ENCODE measurements around the gene DHFR2.
"Not testable (repeated sequence)": the region's sequence is repeated elsewhere in the genome, so short reads cannot be mapped to it uniquely, and the experiment has no call there.

The DHFR2 gene

GRCh38 chr3:94062513-94063404 is at the start of gene DHFR2, which contains the start of gene NSUN3:
DHFR2 (minus strand) TSS chr3:94062916; CDS start chr3:94061511, 1,405 bp downstream.
NSUN3 (plus strand) TSS chr3:94063061; CDS start chr3:94063127, 66 bp downstream.
- DNase-seq, result peak; percentile 98

GRCh38 chr3:94110854-94111253 is 48.1 kb upstream of the DHFR2 start:
- DNase-seq, result no peak

GRCh38 chr3:94110232-94110631 is 47.5 kb upstream of the DHFR2 start:
- not testable (repeated sequence) for DNase-seq

GRCh38 chr3:94106268-94106667 is 43.6 kb upstream of the DHFR2 start:
- DNase-seq, result no peak

GRCh38 chr3:94101860-94102259 is 39.1 kb upstream of the DHFR2 start:
- no peak for DNase-seq

GRCh38 chr3:94099311-94099710 is 36.6 kb upstream of the DHFR2 start:
- DNase-seq, result no peak

GRCh38 chr3:94098452-94098851 is 35.7 kb upstream of the DHFR2 start:
- DNase-seq, result no peak

- DNase-seq, result no peak
Measured at GRCh38 chr3:94095111-94095510, 32.4 kb upstream of the DHFR2 start.

- no peak for DNase-seq
Measured at GRCh38 chr3:94093151-94093550, 30.4 kb upstream of the DHFR2 start.

- DNase-seq, result no peak
Measured at GRCh38 chr3:94092086-94092485, 29.4 kb upstream of the DHFR2 start.

- no peak for DNase-seq
Measured at GRCh38 chr3:94089126-94089525, 26.4 kb upstream of the DHFR2 start.

GRCh38 chr3:94083261-94083660 is 20.5 kb upstream of the DHFR2 start:
- DNase-seq, result no peak

- no peak for DNase-seq
Measured at GRCh38 chr3:94082391-94082937, 19.7 kb upstream of the DHFR2 start.

GRCh38 chr3:94081884-94082283 is 19.2 kb upstream of the DHFR2 start:
- no peak for DNase-seq

GRCh38 chr3:94080552-94080951 is 17.8 kb upstream of the DHFR2 start:
- DNase-seq, result not testable (repeated sequence)

- DNase-seq, result peak; percentile 60
Measured at GRCh38 chr3:94076055-94076454, 13.3 kb upstream of the DHFR2 start.

- no peak for DNase-seq
Measured at GRCh38 chr3:94071713-94072284, 9.1 kb upstream of the DHFR2 start.

- no peak for DNase-seq
Measured at GRCh38 chr3:94070341-94070911, 7.7 kb upstream of the DHFR2 start.

GRCh38 chr3:94069194-94069813 is 6.6 kb upstream of the DHFR2 start:
- peak; percentile 27 for DNase-seq

- no peak for DNase-seq
Measured at GRCh38 chr3:94066506-94067500, 4.1 kb upstream of the DHFR2 start.

GRCh38 chr3:94065819-94066480 is 3.2 kb upstream of the DHFR2 start:
- no peak for DNase-seq

Data from fibroblast of skin of right biceps (primary cell).